Jurkat, Clone E6-1 (cell line): Measurements from ENCODE around the gene PIK3R4. TPM values are rescaled to one million over a fixed set of nuclear protein-coding genes. Genes with fewer than 3 reads are reported as not detected.
A peak's percentile ranks its signal among the peaks of the same experiment; 100 is the strongest.

Source experiments
- DNase-seq: peaks from one replicate; pipeline ENCODE4 v3.0.0-alpha.2; 2011; ENCODE audit warnings: low read depth, low spot score
- H3K4me3 ChIP-seq: 2 replicates; pipeline ENCODE4 v1.5.1; 2011; ENCODE audit warnings: mild to moderate bottlenecking, low read length, control low read depth, moderate library complexity
- polyA plus RNA-seq: library from polyadenylated mRNA; unstranded; fragments of >200 nt; gene quantifications from one replicate; pipeline ENCODE4 v1.2.1, GENCODE V29; 2012; ENCODE audit warnings: missing spikeins; ENCODE audit not compliant: insufficient read length, insufficient read depth

Gene PIK3R4
- polyA plus RNA-seq, result 38.6 TPM

DNA sequence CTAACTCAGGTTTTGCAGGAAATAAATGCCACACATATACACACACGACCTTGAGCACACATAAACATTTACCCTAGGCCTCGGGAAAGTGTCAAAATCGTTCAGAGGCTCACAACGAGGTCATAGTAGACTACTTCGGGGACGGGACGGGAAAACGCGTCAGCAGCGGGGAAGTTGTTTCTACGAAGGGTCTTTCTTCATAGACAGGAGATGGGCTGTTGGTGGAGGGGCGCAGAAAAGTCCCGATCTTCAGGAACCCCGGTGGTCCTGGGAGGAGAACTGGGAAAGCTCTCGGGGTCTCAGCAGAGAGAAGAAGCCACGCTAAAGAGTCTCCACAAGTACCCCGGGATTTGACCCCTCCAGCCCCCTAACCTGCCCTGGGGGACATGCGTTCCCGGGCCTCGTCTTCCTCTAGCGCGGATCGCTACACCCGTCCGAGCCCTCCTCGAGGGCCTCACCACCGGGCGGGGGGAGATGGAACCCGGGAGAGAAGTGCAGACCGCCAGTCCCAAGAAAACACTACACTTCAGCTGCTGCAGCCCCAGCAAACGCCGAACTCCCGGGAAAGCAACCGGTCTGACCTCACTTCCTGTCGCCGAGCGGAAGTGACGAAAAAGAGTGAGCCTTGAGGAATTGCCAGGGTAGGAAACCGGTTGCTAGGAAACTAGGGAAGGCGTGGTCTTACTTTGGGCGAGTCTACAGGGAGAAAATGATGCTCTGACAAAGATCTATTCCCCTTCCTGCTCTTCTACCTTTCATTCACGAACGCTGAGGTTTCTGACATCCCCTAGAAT is at the start of gene PIK3R4:
PIK3R4 (minus strand) TSS at position 584 of the 794 bp plus-strand sequence. CDS start 1,611 bp downstream, outside the sequence.
- peak; percentile 99 for DNase-seq

DNA sequence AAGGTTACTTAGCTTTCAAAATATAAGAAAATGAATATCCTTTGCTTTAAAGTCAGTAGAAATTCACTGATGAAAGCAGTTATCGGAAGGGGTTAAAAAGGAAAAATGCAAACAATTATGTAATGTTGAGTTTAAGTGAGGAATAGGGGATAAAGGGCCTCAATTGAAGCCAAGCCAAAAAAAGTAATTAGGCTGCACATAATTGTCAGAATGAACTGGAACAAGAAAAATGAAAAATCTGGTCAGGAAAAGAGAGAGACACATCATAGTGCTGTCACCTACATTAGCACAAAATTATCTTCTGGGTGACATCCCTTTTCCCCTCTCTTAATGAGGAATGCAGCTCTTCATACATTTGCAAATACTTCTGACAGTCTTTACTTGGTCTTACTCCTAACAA is 48.8 kb upstream of the PIK3R4 start:
- H3K4me3 ChIP-seq, result no peak overlapping the region
- no peak for DNase-seq

More for the DNA sequence above, at the start of gene PIK3R4:
- peak within 1 kb of the TSS; percentile 75 for H3K4me3 ChIP-seq

GRCh38 chr3:130792246-130792645 is 45.6 kb upstream of the PIK3R4 start:
- no peak for DNase-seq

GRCh38 chr3:130789782-130790322 is 43.2 kb upstream of the PIK3R4 start:
- DNase-seq, result no peak

More at GRCh38 chr3:130792246-130792645, 45.6 kb upstream of the PIK3R4 start:
- H3K4me3 ChIP-seq, result no peak overlapping the region

GRCh38 chr3:130787422-130788068 is 40.9 kb upstream of the PIK3R4 start:
- no peak overlapping the region for H3K4me3 ChIP-seq
- DNase-seq, result no peak

More at GRCh38 chr3:130789782-130790322, 43.2 kb upstream of the PIK3R4 start:
- no peak overlapping the region for H3K4me3 ChIP-seq

- no peak for DNase-seq
- H3K4me3 ChIP-seq, result no peak overlapping the region
Measured at GRCh38 chr3:130786306-130786705, 39.7 kb upstream of the PIK3R4 start.

DNA sequence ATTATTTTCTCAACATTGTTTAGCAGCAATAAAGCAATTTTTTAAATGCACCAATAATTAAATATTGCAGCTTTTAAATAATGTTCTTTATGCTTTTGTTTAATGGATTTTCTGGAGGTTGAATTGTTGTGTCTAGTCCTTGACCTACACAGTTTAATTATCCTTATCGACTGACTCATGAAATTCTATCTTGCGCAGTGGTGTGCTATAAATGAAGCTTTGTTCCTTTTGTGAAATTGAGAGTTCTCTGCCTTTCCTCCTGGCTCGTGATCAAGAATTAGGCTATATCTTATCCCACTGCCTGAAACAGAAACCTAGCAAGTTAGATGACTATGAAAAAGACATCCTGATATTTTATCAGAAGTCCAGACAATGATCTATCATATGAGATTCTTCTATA is 37.0 kb upstream of the PIK3R4 start:
- no peak overlapping the region for H3K4me3 ChIP-seq
- no peak for DNase-seq

DNA sequence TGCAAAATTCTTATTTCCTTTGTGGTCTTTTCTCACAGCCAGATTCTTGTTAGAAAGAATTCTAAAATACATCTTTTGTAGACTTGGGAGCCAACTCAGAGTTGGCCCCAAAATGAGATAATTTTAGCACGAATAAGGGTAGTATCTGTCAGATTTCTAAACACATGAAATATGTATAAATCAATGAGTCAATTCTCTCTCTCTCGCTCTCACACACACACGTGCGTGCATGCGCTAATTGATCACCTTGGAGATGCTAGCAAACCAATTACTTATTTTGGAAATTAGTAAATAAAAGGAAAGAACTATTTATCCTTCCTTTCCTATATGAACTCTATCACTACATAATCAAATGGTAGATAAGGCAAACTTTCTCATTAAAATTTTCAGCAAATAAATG is 32.9 kb upstream of the PIK3R4 start:
- DNase-seq, result no peak

DNA sequence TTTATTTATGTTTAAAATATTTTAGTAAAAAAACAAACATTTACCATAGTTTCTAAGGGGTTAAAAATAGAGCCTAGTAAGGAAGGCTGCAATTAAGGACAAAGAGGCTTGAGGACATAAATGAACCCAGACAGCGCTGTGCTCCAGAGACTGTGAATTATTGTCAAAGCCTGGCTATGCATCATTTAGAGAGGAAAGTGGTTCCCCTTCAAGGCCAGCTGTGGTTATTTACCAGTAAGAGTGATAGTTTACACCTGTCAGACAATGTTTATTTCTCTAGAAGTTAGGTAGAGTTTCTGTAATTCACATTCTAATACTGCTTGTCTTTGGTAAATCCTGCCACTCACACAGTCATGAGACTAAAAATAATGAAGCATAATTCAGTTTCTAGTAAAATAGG is 32.4 kb upstream of the PIK3R4 start:
- H3K4me3 ChIP-seq, result no peak overlapping the region
- no peak for DNase-seq

More for the DNA sequence above, 32.9 kb upstream of the PIK3R4 start:
- no peak overlapping the region for H3K4me3 ChIP-seq

GRCh38 chr3:130773366-130773765 is 26.7 kb upstream of the PIK3R4 start:
- no peak for DNase-seq
- no peak overlapping the region for H3K4me3 ChIP-seq

- DNase-seq, result no peak
- no peak overlapping the region for H3K4me3 ChIP-seq
Measured at GRCh38 chr3:130772129-130772528, 25.5 kb upstream of the PIK3R4 start.

- no peak overlapping the region for H3K4me3 ChIP-seq
- DNase-seq, result no peak
Measured at GRCh38 chr3:130770644-130771043, 24.0 kb upstream of the PIK3R4 start.

- no peak for DNase-seq
Measured at GRCh38 chr3:130761730-130762311, 15.2 kb upstream of the PIK3R4 start.

GRCh38 chr3:130760922-130761321 is 14.3 kb upstream of the PIK3R4 start:
- no peak overlapping the region for H3K4me3 ChIP-seq
- no peak for DNase-seq

More at GRCh38 chr3:130761730-130762311, 15.2 kb upstream of the PIK3R4 start:
- no peak overlapping the region for H3K4me3 ChIP-seq

- DNase-seq, result peak; percentile 70
- no peak overlapping the region for H3K4me3 ChIP-seq
Measured at GRCh38 chr3:130759692-130760338, 13.2 kb upstream of the PIK3R4 start.

- no peak for DNase-seq
- H3K4me3 ChIP-seq, result no peak overlapping the region
Measured at GRCh38 chr3:130758624-130759369, 12.2 kb upstream of the PIK3R4 start.

- DNase-seq, result no peak
- H3K4me3 ChIP-seq, result no peak overlapping the region
Measured at GRCh38 chr3:130757611-130758150, 11.1 kb upstream of the PIK3R4 start.

DNA sequence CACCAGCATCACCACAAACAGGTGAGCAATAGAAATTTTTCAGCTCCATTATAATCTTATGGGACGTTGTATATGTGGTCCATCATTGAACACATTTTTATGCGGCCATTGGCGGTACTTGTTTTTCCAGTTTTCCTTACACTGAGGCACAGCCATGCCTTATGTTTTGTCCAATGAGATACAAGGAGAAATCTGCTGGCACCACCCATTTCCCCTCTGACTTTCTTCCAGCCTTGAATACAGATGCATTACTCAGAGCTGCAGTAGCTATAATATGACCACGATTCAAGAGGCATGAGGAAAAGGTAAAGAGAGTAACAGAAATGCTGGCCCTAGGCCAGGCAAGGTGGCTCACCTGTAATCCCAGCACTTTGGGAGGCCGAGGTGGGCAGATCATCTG is 9.0 kb upstream of the PIK3R4 start:
- H3K4me3 ChIP-seq, result no peak overlapping the region
- no peak for DNase-seq
